ENCODE data around the gene PAGE4.
A peak's percentile ranks its signal among the peaks of the same experiment; 100 is the strongest.

Gene PAGE4

DNA sequence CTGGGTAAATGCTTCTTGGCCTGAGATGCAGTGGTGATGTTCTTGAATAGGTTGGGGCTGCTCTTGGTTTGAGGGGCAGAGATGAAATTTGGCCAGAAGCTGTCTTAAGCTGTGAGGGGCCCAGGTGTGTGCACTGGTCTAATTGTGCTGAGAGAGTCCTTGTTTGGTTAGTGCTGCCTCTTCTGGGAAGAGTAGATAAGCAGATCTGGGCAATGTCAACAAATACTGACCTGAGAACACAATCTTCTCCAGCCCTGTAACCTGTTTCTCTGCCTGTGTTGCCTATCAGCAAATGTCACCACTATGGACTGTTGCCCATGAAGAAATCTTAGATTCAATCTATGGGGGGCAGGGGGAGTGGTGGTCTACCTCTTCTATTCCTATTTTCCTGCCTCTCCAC lies 33.0 kb downstream of the PAGE4 start:
- TF ChIP-seq, protein P1, sequence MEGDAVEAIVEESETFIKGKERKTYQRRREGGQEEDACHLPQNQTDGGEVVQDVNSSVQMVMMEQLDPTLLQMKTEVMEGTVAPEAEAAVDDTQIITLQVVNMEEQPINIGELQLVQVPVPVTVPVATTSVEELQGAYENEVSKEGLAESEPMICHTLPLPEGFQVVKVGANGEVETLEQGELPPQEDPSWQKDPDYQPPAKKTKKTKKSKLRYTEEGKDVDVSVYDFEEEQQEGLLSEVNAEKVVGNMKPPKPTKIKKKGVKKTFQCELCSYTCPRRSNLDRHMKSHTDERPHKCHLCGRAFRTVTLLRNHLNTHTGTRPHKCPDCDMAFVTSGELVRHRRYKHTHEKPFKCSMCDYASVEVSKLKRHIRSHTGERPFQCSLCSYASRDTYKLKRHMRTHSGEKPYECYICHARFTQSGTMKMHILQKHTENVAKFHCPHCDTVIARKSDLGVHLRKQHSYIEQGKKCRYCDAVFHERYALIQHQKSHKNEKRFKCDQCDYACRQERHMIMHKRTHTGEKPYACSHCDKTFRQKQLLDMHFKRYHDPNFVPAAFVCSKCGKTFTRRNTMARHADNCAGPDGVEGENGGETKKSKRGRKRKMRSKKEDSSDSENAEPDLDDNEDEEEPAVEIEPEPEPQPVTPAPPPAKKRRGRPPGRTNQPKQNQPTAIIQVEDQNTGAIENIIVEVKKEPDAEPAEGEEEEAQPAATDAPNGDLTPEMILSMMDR (IDR thresholded peaks at IDR 0.05; ENCODE audit: borderline replicate concordance, insufficient read depth, low read depth, low read length): no peak
- no peak overlapping the region for H3K4me3 ChIP-seq (ENCODE audit: low read depth, low read length)

DNA sequence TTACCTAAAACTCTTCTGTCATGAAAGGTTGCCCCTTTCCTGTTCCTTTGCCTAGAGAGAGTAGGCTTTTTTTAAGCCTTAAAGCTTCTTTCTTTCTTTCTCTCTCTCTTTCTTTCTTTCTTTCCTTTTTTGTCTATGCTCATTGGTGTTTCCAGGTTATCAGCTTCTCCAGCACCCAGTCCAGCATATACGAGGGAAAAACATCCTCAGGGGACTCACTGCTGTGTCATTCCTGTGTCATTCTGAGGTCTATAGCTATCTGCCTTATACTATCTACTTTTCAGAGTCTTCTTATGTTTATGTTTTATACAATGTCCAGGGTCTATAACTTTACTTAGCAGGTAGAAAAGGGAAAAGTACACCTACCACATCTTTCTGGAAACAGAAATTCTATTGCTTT lies 39.6 kb downstream of the PAGE4 start:
- no peak overlapping the region for H3K4me3 ChIP-seq (ENCODE audit: low read depth, low read length)
- TF ChIP-seq, protein P1 (IDR thresholded peaks at IDR 0.05; ENCODE audit: borderline replicate concordance, insufficient read depth, low read depth, low read length): no peak

DNA sequence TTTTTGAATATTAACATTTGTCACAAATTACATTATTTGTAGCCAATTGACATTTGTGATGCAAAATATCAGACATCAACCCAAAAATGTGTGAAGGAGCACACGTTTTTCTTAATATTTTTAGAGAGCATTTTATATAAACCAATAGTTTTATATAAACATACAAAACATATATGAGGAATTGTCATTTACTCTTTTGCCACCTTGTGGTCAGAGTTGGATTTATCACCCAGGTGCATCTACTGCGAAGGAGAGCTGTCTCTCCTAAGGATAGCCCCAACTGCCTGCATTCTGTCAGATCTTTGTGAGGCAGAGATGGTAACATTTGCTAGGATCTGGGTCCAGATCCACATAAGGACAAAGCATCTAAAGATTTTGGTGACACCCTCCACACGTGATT lies 47.6 kb downstream of the PAGE4 start:
- H3K4me3 ChIP-seq (ENCODE audit: low read depth, low read length): no peak overlapping the region
- TF ChIP-seq, protein P1 (IDR thresholded peaks at IDR 0.05; ENCODE audit: borderline replicate concordance, insufficient read depth, low read depth, low read length): no peak; the same call in 1 of the 2 replicates

DNA sequence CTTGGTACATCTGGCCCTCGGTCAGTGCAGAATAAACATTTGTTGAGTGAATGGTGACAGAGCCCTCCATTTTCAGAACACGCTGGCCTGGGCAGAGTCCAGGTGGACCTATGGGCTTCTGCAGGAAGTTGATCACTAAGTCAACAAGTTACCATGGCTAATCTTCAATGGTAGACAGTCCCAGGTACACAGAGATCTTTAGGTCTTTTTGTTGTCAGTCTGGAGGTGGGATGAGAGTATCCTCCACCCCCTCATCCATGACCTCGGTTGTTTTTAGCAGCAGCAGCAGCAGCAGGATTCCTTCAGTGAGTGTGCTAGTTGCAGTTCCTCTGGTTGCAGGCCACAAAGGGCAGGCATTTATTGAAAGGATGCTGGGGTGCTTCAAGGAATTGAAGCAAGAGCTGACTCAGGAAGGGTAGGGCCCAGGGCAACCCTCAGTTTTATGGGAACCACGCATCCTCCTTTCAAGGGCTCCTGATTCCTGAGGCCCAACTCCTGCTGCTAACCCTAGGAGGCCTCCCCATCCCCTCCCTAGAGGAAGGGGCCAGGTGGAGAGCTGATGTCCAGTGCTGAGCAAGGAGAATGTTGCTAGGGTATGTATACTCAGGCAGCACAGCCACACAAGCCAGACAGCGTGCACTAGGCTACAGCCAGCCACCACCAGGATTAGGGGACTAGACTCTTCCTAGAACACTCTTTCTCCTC lies 48.4 kb downstream of the PAGE4 start:
- TF ChIP-seq, protein P1 (IDR thresholded peaks at IDR 0.05; ENCODE audit: borderline replicate concordance, insufficient read depth, low read depth, low read length): no peak
- no peak overlapping the region for H3K4me3 ChIP-seq (ENCODE audit: low read depth, low read length)

DNA sequence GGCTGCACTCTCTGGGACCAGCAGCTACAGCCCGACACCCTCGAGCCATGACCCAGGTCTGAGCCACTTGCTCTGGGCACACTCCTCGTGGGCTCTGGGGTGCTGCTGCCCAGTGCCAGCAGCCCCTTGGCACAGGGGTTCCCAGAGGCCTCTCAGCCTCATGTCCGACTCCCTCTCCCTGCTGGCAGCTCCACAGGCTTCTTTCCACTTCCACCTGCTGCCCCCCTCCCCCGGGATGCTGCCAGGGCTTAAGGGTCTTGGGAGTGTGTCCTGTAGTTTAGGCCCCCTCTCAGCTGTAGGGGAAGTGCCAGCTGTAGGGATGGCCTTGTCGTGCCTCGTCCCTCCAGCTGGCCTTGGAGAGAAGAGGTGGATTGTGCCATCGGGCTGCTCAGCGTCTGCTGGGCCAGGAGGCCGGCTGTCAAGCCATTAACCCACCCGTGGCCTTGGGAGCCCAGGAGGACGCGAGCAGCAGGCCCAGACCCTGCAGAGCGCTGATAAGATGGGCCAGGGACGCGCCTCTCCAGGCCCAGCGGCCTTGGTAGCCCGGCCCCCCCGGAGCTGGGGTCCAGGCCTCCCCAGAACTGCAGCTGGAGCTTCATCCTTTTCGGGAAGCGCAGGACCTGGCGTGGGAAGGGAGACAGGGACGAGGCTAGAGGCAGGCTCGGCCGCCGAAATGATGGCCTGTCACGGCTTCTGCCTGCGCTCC lies 49.2 kb downstream of the PAGE4 start:
- TF ChIP-seq, protein P1 (IDR thresholded peaks at IDR 0.05; ENCODE audit: borderline replicate concordance, insufficient read depth, low read depth, low read length): no peak
- peak overlapping the region; percentile 66 for H3K4me3 ChIP-seq (ENCODE audit: low read depth, low read length)

DNA sequence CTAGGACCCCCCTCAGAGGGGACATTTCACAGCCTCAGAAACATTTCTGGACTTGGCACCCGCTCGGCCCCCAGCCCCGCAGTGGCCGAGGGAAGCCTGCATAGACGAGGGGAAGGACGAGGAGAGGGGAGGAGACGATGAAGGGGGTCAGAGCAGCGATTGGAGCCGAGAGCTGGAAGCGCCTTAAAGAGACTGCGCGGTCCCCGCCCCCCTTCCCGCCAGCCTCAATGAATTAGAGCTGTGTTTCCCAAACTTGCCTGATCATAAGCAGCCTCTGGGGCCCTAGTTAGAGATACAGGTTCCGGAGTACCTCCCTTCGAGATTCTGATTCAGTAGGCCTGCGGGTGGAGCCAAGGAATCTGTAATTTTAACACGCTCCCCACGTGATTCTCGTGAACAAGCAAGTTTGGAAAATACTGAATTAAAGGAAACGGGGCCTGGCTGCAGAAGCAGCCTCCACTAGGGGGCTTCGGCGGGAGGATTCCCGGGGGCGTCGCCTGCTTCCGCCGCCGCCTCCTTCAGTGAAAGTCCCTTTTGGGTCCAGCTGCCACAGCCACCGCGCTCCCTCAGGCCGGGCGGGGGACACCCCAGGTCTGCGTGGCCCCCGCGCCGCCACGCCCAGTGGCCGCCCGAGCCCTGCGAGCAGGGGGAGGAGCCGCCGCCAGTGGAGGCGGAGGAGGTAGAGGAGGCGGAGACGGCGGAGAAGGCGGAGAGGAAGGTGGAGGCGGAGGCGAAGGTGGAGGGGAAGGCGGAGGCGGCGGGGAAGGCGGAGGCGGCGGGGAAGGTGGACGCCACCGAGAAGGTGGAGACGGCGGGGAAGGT lies 49.9 kb downstream of the PAGE4 start, which contains the start of gene USP27X:
TSS of gene USP27X (plus strand) at position 651 of the 822 bp plus-strand sequence. CDS start 824 bp downstream, outside the sequence.
- TF ChIP-seq, protein P1 (IDR thresholded peaks at IDR 0.05; ENCODE audit: borderline replicate concordance, insufficient read depth, low read depth, low read length): peak; percentile 53; the same call in 1 of the 2 replicates
- H3K4me3 ChIP-seq (ENCODE audit: low read depth, low read length): peak within 1 kb of the TSS; percentile 66
